ENCODE data around the gene NEDD9.

Gene NEDD9

GRCh38 chr6:11229655-11230046, 2.8 kb downstream of the NEDD9 start:
- Histone ChIP-seq H3F3A (ENCODE audit: insufficient read depth, low read length) (no peaks in the 10 kb centered on the region), H4K20me1 (ENCODE audit: insufficient read depth, low read length) (no peaks in the 10 kb centered on the region), H3K27me3 (ENCODE audit: insufficient read depth, low read length) (no peaks in the 10 kb centered on the region), H3K4me1 (ENCODE audit: insufficient read depth, low read length, severe bottlenecking) (peaks cover 22% of the 10 kb centered on the region), H3K27ac (ENCODE audit: low read depth, low read length, poor library complexity, severe bottlenecking) (no peak overlapping the region), H3K9ac (ENCODE audit: low read length) (no peak overlapping the region), H3K9me2 (ENCODE audit: low read depth, low read length) (no peaks in the 10 kb centered on the region), H3K4me2 (ENCODE audit: low read length) (no peak overlapping the region), H3K4me3 (ENCODE audit: low read depth, low read length, poor library complexity, severe bottlenecking) (no peak overlapping the region), H3K9me3 (ENCODE audit: low read length) (peaks cover 3% of the 10 kb centered on the region), H3K79me2 (ENCODE audit: insufficient read depth, low read length) (no peaks in the 10 kb centered on the region), H2AFZ (ENCODE audit: low read length) (no peak overlapping the region), H3K36me3 (ENCODE audit: insufficient read depth, low read length) (0 out of 2 replicates have a peak, but pooled peaks cover 2% of the 10 kb centered on the region)
- TF ChIP-seq EZH2 (IDR thresholded peaks at IDR 0.05; ENCODE audit: borderline replicate concordance, low read length) (no peak), CTCF (IDR thresholded peaks at IDR 0.05; ENCODE audit: low read length) (no peak)

DNA sequence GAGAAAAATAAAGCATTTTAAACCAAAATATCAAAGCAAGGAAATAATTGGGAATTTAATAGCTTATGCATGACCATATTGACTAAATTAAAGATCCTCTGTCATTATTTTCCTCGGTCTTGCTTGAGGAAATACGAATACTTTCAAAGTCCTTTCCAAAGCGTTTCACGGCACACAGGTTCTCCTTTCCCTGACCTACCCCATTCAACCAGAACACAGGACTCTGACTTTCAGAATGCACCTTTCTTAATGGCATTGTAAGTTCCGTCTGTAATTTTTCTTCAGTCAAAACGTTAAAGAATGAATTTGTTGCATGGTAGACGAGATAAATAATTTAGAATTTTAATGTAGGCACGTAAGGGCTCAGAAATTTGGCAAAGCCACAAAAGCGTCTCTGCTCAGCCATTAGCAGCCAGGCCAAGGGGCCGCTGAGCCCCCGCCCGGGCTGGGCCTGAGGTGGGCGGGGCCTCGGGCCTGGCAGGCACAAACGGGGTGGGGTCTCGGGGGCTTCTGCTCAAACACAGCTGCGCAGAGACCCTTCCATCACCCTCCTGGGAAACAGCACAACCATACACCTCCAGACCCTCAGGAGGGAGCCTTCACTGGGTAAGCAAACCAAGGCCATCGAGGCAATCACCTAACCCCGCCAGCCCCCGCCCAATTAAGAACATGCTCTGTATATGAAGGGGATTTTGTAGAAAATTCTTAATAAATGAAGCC, 3.4 kb downstream of the NEDD9 start:
- H3K27ac ChIP-seq (ENCODE audit: low read depth, low read length, poor library complexity, severe bottlenecking): no peak overlapping the region
- H3K4me2 ChIP-seq (ENCODE audit: low read length): no peak overlapping the region
- H2AFZ ChIP-seq (ENCODE audit: low read length): no peak overlapping the region
- no peaks in the 10 kb centered on the region for H3K9me2 ChIP-seq (ENCODE audit: low read depth, low read length)
- H3K4me1 ChIP-seq (ENCODE audit: insufficient read depth, low read length, severe bottlenecking): peaks cover 22% of the 10 kb centered on the region
- H3K79me2 ChIP-seq (ENCODE audit: insufficient read depth, low read length): no peaks in the 10 kb centered on the region
- 0 out of 2 replicates have a peak, but pooled peaks cover 3% of the 10 kb centered on the region for H3K36me3 ChIP-seq (ENCODE audit: insufficient read depth, low read length)
- peaks cover 6% of the 10 kb centered on the region for H3K9me3 ChIP-seq (ENCODE audit: low read length)
- H4K20me1 ChIP-seq (ENCODE audit: insufficient read depth, low read length): no peaks in the 10 kb centered on the region
- H3K9ac ChIP-seq (ENCODE audit: low read length): no peak overlapping the region
- H3K27me3 ChIP-seq (ENCODE audit: insufficient read depth, low read length): no peaks in the 10 kb centered on the region
- no peaks in the 10 kb centered on the region for H3F3A ChIP-seq (ENCODE audit: insufficient read depth, low read length)
- no peak overlapping the region for H3K4me3 ChIP-seq (ENCODE audit: low read depth, low read length, poor library complexity, severe bottlenecking)
- no peak for TF ChIP-seq CTCF (IDR thresholded peaks at IDR 0.05; ENCODE audit: low read length)
- no peak for TF ChIP-seq EZH2 (IDR thresholded peaks at IDR 0.05; ENCODE audit: borderline replicate concordance, low read length)

- Histone ChIP-seq H3K9me2 (ENCODE audit: low read depth, low read length) (no peaks in the 10 kb centered on the region), H3K9ac (ENCODE audit: low read length) (no peak overlapping the region), H3K27ac (ENCODE audit: low read depth, low read length, poor library complexity, severe bottlenecking) (no peak overlapping the region), H3F3A (ENCODE audit: insufficient read depth, low read length) (no peaks in the 10 kb centered on the region), H3K4me1 (ENCODE audit: insufficient read depth, low read length, severe bottlenecking) (peaks cover 10% of the 10 kb centered on the region), H3K79me2 (ENCODE audit: insufficient read depth, low read length) (no peaks in the 10 kb centered on the region), H2AFZ (ENCODE audit: low read length) (no peak overlapping the region), H3K9me3 (ENCODE audit: low read length) (peaks cover 6% of the 10 kb centered on the region), H3K36me3 (ENCODE audit: insufficient read depth, low read length) (0 out of 2 replicates have a peak, but pooled peaks cover 3% of the 10 kb centered on the region), H3K4me2 (ENCODE audit: low read length) (no peak overlapping the region), H3K27me3 (ENCODE audit: insufficient read depth, low read length) (no peaks in the 10 kb centered on the region), H4K20me1 (ENCODE audit: insufficient read depth, low read length) (no peaks in the 10 kb centered on the region), H3K4me3 (ENCODE audit: low read depth, low read length, poor library complexity, severe bottlenecking) (no peak overlapping the region)
- TF ChIP-seq CTCF (IDR thresholded peaks at IDR 0.05; ENCODE audit: low read length): no peak
- TF ChIP-seq EZH2 (IDR thresholded peaks at IDR 0.05; ENCODE audit: borderline replicate concordance, low read length): no peak
Measured at GRCh38 chr6:11227698-11228097, 4.8 kb downstream of the NEDD9 start.

All from OCI-LY1 (cell line).